Astrocyte (in vitro differentiated cells and primary cell): ENCODE results near the gene CLIC1. TPM values are rescaled to one million over a fixed set of nuclear protein-coding genes. Genes with fewer than 3 reads are reported as not detected.

Source experiments
- DNase-seq: peaks from one replicate; pipeline ENCODE4 v3.0.0-alpha.2; 2010; ENCODE audit warnings: low read depth
- FAIRE-seq: peaks from 2 replicates; lab custom pipeline; 2011; peaks lifted over from hg19 to GRCh38; lab: Jason Lieb, UNC
- H2AFZ ChIP-seq: 2 replicates; pipeline ENCODE4 v1.6.0; 2012; ENCODE audit warnings: low read depth, low read length, inconsistent platforms
- H3K27ac ChIP-seq: 2 replicates; pipeline ENCODE4 v1.5.1; 2011; ENCODE audit warnings: low read depth, low read length, inconsistent platforms
- H3K27me3 ChIP-seq: 2 replicates; pipeline ENCODE4 v1.6.0; 2011; ENCODE audit warnings: low read length, inconsistent platforms; ENCODE audit not compliant: insufficient read depth
- H3K36me3 ChIP-seq: 2 replicates; pipeline ENCODE4 v1.5.1; 2011; ENCODE audit warnings: low read length, inconsistent platforms; ENCODE audit not compliant: insufficient read depth
- H3K4me1 ChIP-seq: 2 replicates; pipeline ENCODE4 v1.5.1; 2011; ENCODE audit warnings: low read length, inconsistent platforms; ENCODE audit not compliant: insufficient read depth
- H3K4me2 ChIP-seq: 2 replicates; pipeline ENCODE4 v1.6.0; 2012; ENCODE audit warnings: low read length, inconsistent platforms
- H3K4me3 ChIP-seq: 2 replicates; pipeline ENCODE4 v1.5.1; 2011; ENCODE audit warnings: low read depth, mild to moderate bottlenecking, low read length, inconsistent platforms; ENCODE audit not compliant: insufficient read depth
- H3K79me2 ChIP-seq: 2 replicates; pipeline ENCODE4 v1.6.0; 2012; ENCODE audit warnings: mild to moderate bottlenecking, low read length, inconsistent platforms; ENCODE audit not compliant: insufficient read depth
- H3K9ac ChIP-seq: 2 replicates; pipeline ENCODE4 v1.6.0; 2012; ENCODE audit warnings: mild to moderate bottlenecking, low read length, inconsistent platforms
- H3K9me3 ChIP-seq: 2 replicates; pipeline ENCODE4 v1.5.1; 2012; ENCODE audit warnings: low read depth, mild to moderate bottlenecking, low read length, inconsistent platforms; ENCODE audit not compliant: insufficient read depth
- H4K20me1 ChIP-seq: 2 replicates; pipeline ENCODE4 v1.6.0; 2012; ENCODE audit warnings: low read length, inconsistent platforms; ENCODE audit not compliant: insufficient read depth
- H3K27ac Mint-ChIP-seq: one replicate; pipeline ENCODE4 v1.8.0; 2021; ENCODE audit warnings: mild to moderate bottlenecking, mixed read lengths; ENCODE audit not compliant: unreplicated experiment
- H3K27me3 Mint-ChIP-seq: one replicate; pipeline ENCODE4 v1.8.0; 2021; ENCODE audit warnings: low read depth, mixed read lengths; ENCODE audit not compliant: unreplicated experiment
- H3K36me3 Mint-ChIP-seq: one replicate; pipeline ENCODE4 v1.8.0; 2021; ENCODE audit warnings: low read depth, mixed read lengths; ENCODE audit not compliant: unreplicated experiment
- H3K4me1 Mint-ChIP-seq: one replicate; pipeline ENCODE4 v1.8.0; 2021; ENCODE audit warnings: low read depth, mixed read lengths; ENCODE audit not compliant: unreplicated experiment
- H3K4me3 Mint-ChIP-seq: one replicate; pipeline ENCODE4 v1.8.0; 2021; ENCODE audit warnings: mild to moderate bottlenecking, moderate library complexity, mixed read lengths; ENCODE audit not compliant: unreplicated experiment
- H3K9me3 Mint-ChIP-seq: one replicate; pipeline ENCODE4 v1.8.0; 2021; ENCODE audit warnings: mild to moderate bottlenecking, mixed read lengths; ENCODE audit not compliant: unreplicated experiment
- EZH2 ChIP-seq: IDR thresholded peaks from 2 replicates; pipeline ENCODE4 v1.6.1; 2012; ENCODE audit warnings: mild to moderate bottlenecking, low read length, inconsistent platforms; ENCODE audit not compliant: insufficient read depth
- total RNA-seq: library from RNA; stranded (reverse); gene quantifications from 2 replicates; pipeline ENCODE4 v1.2.1, GENCODE V29; 2021
- TF ChIP-seq, protein P1 (sequence below): IDR thresholded peaks from 2 replicates; pipeline ENCODE4 v1.5.1; 2011; ENCODE audit warnings: low read depth, mild to moderate bottlenecking, inconsistent platforms, low read length, moderate library complexity; ENCODE audit not compliant: insufficient read depth

The CLIC1 gene
- total RNA-seq, 1 donor from 2014 or later = 518 TPM

- peaks cover 3% of the 10 kb centered on the region for H3K9me3 Mint-ChIP-seq
- DNase-seq = no peak
- Histone ChIP-seq H3K27me3 (no peaks in the 10 kb centered on the region), H4K20me1 (no peaks in the 10 kb centered on the region), H3K4me1 (peaks cover 8% of the 10 kb centered on the region), H3K4me2 (no peak overlapping the region), H3K9me3 (no peaks in the 10 kb centered on the region), H3K27ac (no peak overlapping the region), H3K9ac (no peak overlapping the region), H3K79me2 (no peaks in the 10 kb centered on the region), H3K36me3 (no peaks in the 10 kb centered on the region), H2AFZ (no peak overlapping the region), H3K4me3 (no peak overlapping the region)
- no peak for FAIRE-seq
- H3K4me3 Mint-ChIP-seq = no peak overlapping the region
- H3K27ac Mint-ChIP-seq = no peak overlapping the region
- peaks cover 22% of the 10 kb centered on the region for H3K36me3 Mint-ChIP-seq
- peaks cover 6% of the 10 kb centered on the region for H3K27me3 Mint-ChIP-seq
- TF ChIP-seq, protein P1, sequence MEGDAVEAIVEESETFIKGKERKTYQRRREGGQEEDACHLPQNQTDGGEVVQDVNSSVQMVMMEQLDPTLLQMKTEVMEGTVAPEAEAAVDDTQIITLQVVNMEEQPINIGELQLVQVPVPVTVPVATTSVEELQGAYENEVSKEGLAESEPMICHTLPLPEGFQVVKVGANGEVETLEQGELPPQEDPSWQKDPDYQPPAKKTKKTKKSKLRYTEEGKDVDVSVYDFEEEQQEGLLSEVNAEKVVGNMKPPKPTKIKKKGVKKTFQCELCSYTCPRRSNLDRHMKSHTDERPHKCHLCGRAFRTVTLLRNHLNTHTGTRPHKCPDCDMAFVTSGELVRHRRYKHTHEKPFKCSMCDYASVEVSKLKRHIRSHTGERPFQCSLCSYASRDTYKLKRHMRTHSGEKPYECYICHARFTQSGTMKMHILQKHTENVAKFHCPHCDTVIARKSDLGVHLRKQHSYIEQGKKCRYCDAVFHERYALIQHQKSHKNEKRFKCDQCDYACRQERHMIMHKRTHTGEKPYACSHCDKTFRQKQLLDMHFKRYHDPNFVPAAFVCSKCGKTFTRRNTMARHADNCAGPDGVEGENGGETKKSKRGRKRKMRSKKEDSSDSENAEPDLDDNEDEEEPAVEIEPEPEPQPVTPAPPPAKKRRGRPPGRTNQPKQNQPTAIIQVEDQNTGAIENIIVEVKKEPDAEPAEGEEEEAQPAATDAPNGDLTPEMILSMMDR = no peak
- TF ChIP-seq EZH2 = no peak
- peaks cover 6% of the 10 kb centered on the region for H3K4me1 Mint-ChIP-seq
These were observed 25.0 kb upstream of the CLIC1 start for GRCh38 chr6:31761343-31761742.

- Histone ChIP-seq H3K4me1 (peaks cover 4% of the 10 kb centered on the region), H3K4me3 (no peak overlapping the region), H3K27ac (no peak overlapping the region), H2AFZ (no peak overlapping the region), H3K4me2 (no peak overlapping the region), H3K9me3 (no peaks in the 10 kb centered on the region), H3K9ac (no peak overlapping the region), H3K79me2 (no peaks in the 10 kb centered on the region), H3K27me3 (no peaks in the 10 kb centered on the region), H4K20me1 (no peaks in the 10 kb centered on the region), H3K36me3 (no peaks in the 10 kb centered on the region)
- no peak for TF ChIP-seq EZH2
- TF ChIP-seq, protein P1 = no peak
- Mint-ChIP-seq H3K27me3 (peaks cover 6% of the 10 kb centered on the region), H3K27ac (no peak overlapping the region), H3K9me3 (peaks cover 3% of the 10 kb centered on the region), H3K4me3 (no peak overlapping the region), H3K4me1 (peaks cover 6% of the 10 kb centered on the region), H3K36me3 (peaks cover 22% of the 10 kb centered on the region)
- DNase-seq (no peak), FAIRE-seq (no peak)
These were observed 24.5 kb upstream of the CLIC1 start for GRCh38 chr6:31760790-31761189.

DNA sequence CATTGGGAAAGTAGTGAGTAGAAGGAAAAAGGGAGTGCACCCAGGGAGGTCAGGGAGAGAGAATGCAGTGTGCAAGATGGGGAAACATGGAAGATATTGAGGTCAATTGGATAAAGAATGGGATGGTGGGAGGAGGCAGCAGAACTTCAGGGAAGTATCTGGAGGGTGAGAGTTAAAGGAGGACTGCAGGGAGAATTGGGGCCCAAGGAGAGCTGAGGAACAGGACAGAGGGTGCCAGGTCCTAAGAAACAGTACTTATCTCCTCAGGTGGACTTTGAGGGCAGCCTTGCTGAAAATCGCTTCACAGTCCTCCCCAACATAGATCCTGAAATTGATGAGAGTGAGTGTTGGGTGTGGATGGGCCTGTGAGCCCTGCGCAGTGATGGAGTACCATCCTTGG lies 22.0 kb upstream of the CLIC1 start:
- Mint-ChIP-seq H3K36me3 (peaks cover 19% of the 10 kb centered on the region), H3K4me3 (no peak overlapping the region), H3K27ac (no peak overlapping the region), H3K9me3 (peaks cover 3% of the 10 kb centered on the region), H3K4me1 (peaks cover 2% of the 10 kb centered on the region), H3K27me3 (peaks cover 6% of the 10 kb centered on the region)
- Histone ChIP-seq H3K9ac (no peak overlapping the region), H4K20me1 (no peaks in the 10 kb centered on the region), H3K9me3 (no peaks in the 10 kb centered on the region), H3K4me3 (no peak overlapping the region), H3K4me2 (no peak overlapping the region), H3K4me1 (peaks cover under 1% of the 10 kb centered on the region), H3K27ac (no peak overlapping the region), H3K79me2 (no peaks in the 10 kb centered on the region), H3K36me3 (no peaks in the 10 kb centered on the region), H2AFZ (no peak overlapping the region), H3K27me3 (no peaks in the 10 kb centered on the region)
- no peak for FAIRE-seq
- DNase-seq = no peak
- TF ChIP-seq, protein P1 = no peak
- no peak for TF ChIP-seq EZH2
